ENCODE data around the gene ESRRG.

ESRRG gene

GRCh38 chr1:216651826-216652418, 71.3 kb downstream of the ESRRG start:
- no peaks in the 10 kb centered on the region for H3F3A ChIP-seq (ENCODE audit: low read depth)
- no peaks in the 10 kb centered on the region for H3K36me3 ChIP-seq (ENCODE audit: insufficient read depth, low read length)
- no peak overlapping the region for H3K4me3 ChIP-seq (ENCODE audit: low read length, poor library complexity, severe bottlenecking)
- H3K4me1 ChIP-seq (ENCODE audit: insufficient read depth, low read length, poor library complexity, severe bottlenecking): no peaks in the 10 kb centered on the region
- no peak overlapping the region for H2AFZ ChIP-seq (ENCODE audit: low read length)
- TF ChIP-seq CTCF (conservative IDR thresholded peaks at IDR 0.05; ENCODE audit: low read length) (no peak), EZH2phosphoT487 (IDR thresholded peaks at IDR 0.05; ENCODE audit: borderline replicate concordance) (no peak)
- no peak overlapping the region for H3K9ac ChIP-seq (ENCODE audit: low read depth, low read length, poor library complexity, severe bottlenecking)
- H3K79me2 ChIP-seq (ENCODE audit: insufficient read depth, low read length): no peaks in the 10 kb centered on the region
- no peaks in the 10 kb centered on the region for H3K9me3 ChIP-seq (ENCODE audit: insufficient read depth, low read depth, low read length)
- H3K9me2 ChIP-seq (replicated peaks; ENCODE audit: low read depth, low read length): no peaks in the 10 kb centered on the region
- no peaks in the 10 kb centered on the region for H4K20me1 ChIP-seq (ENCODE audit: insufficient read depth, low read length, poor library complexity, severe bottlenecking)
- no peak overlapping the region for H3K4me2 ChIP-seq (ENCODE audit: low read depth, low read length, poor library complexity, severe bottlenecking)
- H3K27me3 ChIP-seq (ENCODE audit: insufficient read depth, low read length, poor library complexity, severe bottlenecking): no peaks in the 10 kb centered on the region

- no peaks in the 10 kb centered on the region for H3K79me2 ChIP-seq (ENCODE audit: insufficient read depth, low read length)
- no peaks in the 10 kb centered on the region for H3K9me3 ChIP-seq (ENCODE audit: insufficient read depth, low read depth, low read length)
- H3K27me3 ChIP-seq (ENCODE audit: insufficient read depth, low read length, poor library complexity, severe bottlenecking): no peaks in the 10 kb centered on the region
- H3F3A ChIP-seq (ENCODE audit: low read depth): no peaks in the 10 kb centered on the region
- H2AFZ ChIP-seq (ENCODE audit: low read length): no peak overlapping the region
- no peaks in the 10 kb centered on the region for H3K9me2 ChIP-seq (replicated peaks; ENCODE audit: low read depth, low read length)
- H3K9ac ChIP-seq (ENCODE audit: low read depth, low read length, poor library complexity, severe bottlenecking): no peak overlapping the region
- no peaks in the 10 kb centered on the region for H4K20me1 ChIP-seq (ENCODE audit: insufficient read depth, low read length, poor library complexity, severe bottlenecking)
- H3K4me2 ChIP-seq (ENCODE audit: low read depth, low read length, poor library complexity, severe bottlenecking): no peak overlapping the region
- H3K4me3 ChIP-seq (ENCODE audit: low read length, poor library complexity, severe bottlenecking): no peak overlapping the region
- no peaks in the 10 kb centered on the region for H3K4me1 ChIP-seq (ENCODE audit: insufficient read depth, low read length, poor library complexity, severe bottlenecking)
- no peak for TF ChIP-seq CTCF (conservative IDR thresholded peaks at IDR 0.05; ENCODE audit: low read length)
- TF ChIP-seq EZH2phosphoT487 (IDR thresholded peaks at IDR 0.05; ENCODE audit: borderline replicate concordance): no peak
- H3K36me3 ChIP-seq (ENCODE audit: insufficient read depth, low read length): no peaks in the 10 kb centered on the region
These were observed 80.1 kb downstream of the ESRRG start for GRCh38 chr1:216643176-216643575.

- Histone ChIP-seq H3K27me3 (ENCODE audit: insufficient read depth, low read length, poor library complexity, severe bottlenecking) (no peaks in the 10 kb centered on the region), H3K79me2 (ENCODE audit: insufficient read depth, low read length) (no peaks in the 10 kb centered on the region)
These were observed 81.4 kb downstream of the ESRRG start for GRCh38 chr1:216641669-216642460.

More at GRCh38 chr1:216641669-216642460, 81.4 kb downstream of the ESRRG start:
- Histone ChIP-seq H3K9ac (ENCODE audit: low read depth, low read length, poor library complexity, severe bottlenecking) (no peak overlapping the region), H3K4me2 (ENCODE audit: low read depth, low read length, poor library complexity, severe bottlenecking) (no peak overlapping the region), H3K9me3 (ENCODE audit: insufficient read depth, low read depth, low read length) (no peaks in the 10 kb centered on the region), H3K4me3 (ENCODE audit: low read length, poor library complexity, severe bottlenecking) (no peak overlapping the region), H3K4me1 (ENCODE audit: insufficient read depth, low read length, poor library complexity, severe bottlenecking) (no peaks in the 10 kb centered on the region), H4K20me1 (ENCODE audit: insufficient read depth, low read length, poor library complexity, severe bottlenecking) (no peaks in the 10 kb centered on the region), H3F3A (ENCODE audit: low read depth) (no peaks in the 10 kb centered on the region), H3K36me3 (ENCODE audit: insufficient read depth, low read length) (no peaks in the 10 kb centered on the region), H3K9me2 (replicated peaks; ENCODE audit: low read depth, low read length) (no peaks in the 10 kb centered on the region), H2AFZ (ENCODE audit: low read length) (no peak overlapping the region)
- no peak for TF ChIP-seq EZH2phosphoT487 (IDR thresholded peaks at IDR 0.05; ENCODE audit: borderline replicate concordance)
- no peak for TF ChIP-seq CTCF (conservative IDR thresholded peaks at IDR 0.05; ENCODE audit: low read length)

All from Loucy (cell line).